ENCODE data around the gene SORCS3.

- TF ChIP-seq CTCF (IDR thresholded peaks at IDR 0.05; ENCODE audit: low read depth, low read length, poor library complexity, severe bottlenecking) (no peak), EZH2phosphoT487 (IDR thresholded peaks at IDR 0.05; ENCODE audit: borderline replicate concordance, low read length) (no peak)
Measured at GRCh38 chr10:104920476-104920875, 279.4 kb downstream of the SORCS3 start.
